HG02852 (cell line): ENCODE data around the gene CCDC47.
"Not testable (repeated sequence)": the region's sequence is repeated elsewhere in the genome, so short reads cannot be mapped to it uniquely, and the experiment has no call there.

ENCODE experiments used
- ATAC-seq: cut with Tn5 transposase; IDR thresholded peaks from one replicate; pipeline ENCODE4 v1.9.1; 2021; ENCODE audit warnings: mild to moderate bottlenecking, moderate library complexity; ENCODE audit not compliant: unreplicated experiment

Gene CCDC47

DNA sequence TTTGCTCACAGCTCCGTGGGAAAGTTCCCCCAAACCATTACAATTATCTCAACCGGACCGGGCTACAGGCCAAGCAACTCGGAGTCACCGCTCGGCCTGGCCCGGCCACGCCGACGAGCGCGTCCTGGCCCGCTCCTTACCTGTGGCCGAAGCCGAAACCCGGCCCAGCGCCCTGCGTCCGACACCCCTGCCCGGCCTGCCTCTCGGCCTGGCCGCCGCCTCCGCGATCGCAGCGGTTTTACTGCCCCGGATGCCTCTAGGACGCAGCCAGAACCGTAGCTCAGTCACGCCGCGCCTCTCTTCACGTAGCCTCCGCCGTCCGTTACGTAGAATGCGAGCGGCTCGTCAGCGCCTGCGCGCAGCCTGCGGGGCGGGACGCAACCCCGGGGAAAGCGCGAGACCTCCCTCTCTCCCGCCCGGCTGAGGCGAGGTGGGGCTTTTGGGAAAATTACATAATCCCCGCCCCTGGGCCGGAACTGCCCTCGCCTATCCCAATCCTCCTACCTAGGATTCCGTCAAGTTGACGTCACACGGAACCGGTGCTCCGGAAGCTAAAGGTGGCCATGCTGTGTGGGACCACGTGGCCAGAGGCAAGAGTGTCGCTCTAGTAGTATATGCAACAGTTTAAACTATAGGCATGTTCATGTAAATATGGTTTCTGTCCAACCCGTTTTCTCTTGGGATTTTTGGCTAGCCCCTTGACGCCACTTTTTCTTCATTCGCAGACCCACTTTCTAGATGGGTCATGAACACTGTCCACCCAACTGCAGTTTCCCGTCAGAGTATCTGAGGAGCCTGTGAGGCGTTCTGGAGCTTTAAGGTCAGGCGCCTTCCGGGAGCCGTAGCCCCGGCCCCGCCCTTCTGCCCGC lies at the start of gene CCDC47:
Gene CCDC47, minus strand, starts transcription at position 326 of the 869 bp plus-strand sequence. CDS start 7,422 bp downstream, outside the sequence.
- ATAC-seq: peak; percentile 79

GRCh38 chr17:63822537-63822936 lies 49.1 kb upstream of the CCDC47 start:
- ATAC-seq: no peak

DNA sequence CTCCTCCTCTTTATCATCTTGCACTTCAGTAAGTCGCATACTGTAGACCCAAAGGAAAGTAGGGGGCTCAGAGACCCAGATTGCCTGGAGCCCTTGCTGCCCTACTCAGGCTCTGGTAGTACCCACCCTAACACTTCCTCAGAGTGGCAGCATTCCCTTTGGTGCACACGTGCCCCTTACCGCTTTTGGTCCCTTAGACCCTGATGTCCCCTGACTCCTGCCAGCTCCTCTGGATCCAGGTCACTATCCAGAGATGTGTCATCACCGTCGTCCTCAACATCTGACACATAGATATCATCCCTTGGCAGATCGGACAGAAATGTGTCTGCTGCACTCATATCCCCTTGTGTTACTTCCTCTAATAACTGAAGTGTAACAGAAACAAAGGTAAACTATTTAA lies 48.4 kb upstream of the CCDC47 start:
- ATAC-seq: no peak

DNA sequence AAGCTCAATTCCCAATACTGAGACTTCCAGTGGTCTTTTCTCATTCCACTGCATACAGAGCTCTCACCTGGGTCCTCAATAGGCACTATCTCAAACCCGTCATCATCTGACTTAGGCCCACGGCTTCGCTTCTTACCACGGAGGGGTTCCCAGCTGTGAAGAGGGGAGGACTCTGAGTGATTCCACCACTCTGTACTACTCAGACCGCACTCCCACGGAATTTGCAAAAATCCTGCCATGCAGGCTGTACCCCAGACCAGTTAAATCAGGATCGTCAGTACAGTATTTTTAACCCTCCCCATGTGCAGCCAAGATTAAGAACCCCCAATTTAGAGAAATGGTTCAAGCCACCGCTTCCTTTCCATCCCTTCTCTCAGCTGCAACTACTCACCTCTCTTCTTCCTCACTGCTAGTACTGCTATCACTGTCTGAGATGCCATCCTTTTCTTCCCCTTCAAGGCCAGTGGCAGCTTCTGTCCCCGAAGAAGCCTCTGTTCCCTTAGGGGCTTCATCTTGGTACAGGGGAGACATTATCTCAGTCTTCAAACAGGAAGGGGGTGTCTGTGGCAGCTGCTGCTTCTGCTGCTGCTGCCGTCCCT lies 47.7 kb upstream of the CCDC47 start:
- ATAC-seq: no peak

DNA sequence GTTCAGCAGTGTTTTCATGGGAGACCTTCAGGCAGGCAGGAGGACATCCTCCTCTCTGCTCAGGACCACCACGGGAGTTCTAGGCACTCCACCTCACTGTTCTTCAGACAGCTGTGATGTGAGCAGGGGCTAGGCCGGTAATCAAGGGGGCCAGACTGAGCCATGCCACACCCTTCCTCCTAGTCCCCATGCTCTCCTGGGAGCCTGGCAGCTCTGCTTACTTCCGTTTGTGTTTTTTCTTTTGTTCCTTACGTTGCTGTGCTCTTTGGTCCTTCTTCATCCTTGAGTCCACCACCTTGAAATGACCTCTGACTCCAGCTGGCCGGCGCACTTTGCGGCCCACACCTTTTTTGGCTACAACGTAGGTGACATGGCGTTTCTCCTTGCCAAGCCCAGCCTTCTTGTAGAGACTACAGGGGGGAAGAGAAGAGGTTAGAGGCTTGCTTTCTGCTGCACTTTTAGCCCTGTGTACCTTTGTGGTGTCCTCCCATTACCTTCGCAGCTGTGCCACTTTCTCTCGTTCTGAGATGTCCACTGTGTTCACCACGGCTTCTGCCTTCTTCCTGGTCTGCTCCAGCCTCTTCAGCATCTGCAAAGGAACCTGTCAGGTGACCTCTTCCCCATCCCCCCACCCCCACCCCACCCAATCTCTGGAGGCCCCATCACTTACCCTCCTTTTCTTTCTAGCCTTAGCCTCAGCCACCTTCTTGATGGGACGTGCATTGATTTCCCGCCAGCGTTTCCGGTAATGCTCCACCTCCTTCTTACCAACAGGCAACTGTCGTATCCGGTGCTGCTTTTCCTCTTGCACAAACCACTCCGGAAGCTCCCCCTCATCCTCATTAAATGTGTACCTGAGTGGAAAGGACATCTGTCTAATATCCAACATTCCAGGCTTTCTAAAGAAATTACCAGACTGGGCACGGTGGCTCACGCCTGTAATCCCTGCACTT lies 46.5 kb upstream of the CCDC47 start:
- no peak for ATAC-seq

- no peak for ATAC-seq
These were observed 45.7 kb upstream of the CCDC47 start for GRCh38 chr17:63819131-63819530.

GRCh38 chr17:63817736-63818385 lies 44.5 kb upstream of the CCDC47 start:
- no peak for ATAC-seq

DNA sequence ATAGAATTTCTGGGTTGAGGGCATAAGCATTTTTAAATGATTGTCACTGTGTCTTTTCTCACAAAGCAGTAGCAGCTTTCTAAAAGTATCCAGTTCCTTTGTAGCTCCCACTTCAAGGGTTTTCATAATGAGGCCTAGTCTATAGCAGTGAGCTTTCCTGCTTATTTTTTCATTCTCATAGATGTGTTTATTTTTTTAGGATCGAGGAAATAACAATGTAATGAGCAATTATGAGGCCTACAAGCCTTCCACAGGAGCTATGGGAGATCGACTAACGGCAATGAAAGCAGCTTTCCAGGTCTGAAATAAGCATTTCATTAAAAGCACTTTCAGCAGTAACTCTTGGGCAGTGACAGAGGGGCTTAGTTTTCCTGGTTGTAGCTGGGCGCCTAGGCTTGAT lies 43.3 kb upstream of the CCDC47 start:
- no peak for ATAC-seq

DNA sequence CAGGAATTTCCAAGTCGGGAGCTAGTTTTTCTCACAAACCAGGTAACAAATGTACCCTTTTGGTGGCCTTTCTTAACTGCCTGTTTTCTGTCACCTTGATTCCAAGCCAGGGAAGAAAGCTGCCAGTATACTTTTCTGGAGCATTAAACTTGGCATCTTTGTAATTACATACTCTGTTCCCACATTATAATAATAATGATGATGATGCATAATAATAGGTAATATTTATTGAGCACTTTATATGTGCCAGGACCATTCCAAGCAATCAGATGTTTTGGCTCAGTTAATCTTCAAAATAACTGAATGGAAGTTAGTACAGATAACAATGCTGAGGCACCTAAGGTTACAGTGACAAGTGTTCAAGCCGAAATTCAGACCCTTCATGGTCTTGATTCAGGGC lies 42.7 kb upstream of the CCDC47 start:
- no peak for ATAC-seq

- no peak for ATAC-seq
These were observed 36.6 kb upstream of the CCDC47 start for GRCh38 chr17:63809970-63810369.

DNA sequence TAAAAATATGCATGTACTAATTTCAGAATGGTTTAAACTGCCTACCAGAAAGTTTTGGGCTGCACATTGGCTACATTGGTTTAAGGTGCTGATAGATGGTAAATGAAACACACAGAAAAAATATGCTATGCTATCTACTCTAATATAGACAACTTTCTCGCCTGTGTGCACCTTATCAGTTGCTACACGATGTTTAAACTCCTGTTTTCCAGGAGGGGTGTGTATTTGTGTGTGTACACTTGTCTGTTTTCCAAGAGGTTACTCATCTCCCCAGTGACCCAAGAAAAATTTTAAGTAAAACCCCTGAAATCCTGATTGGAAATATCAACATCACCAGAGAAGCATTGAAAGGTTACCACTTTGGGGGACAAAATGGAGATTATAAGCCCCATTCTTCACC lies 32.2 kb upstream of the CCDC47 start:
- ATAC-seq: no peak

- ATAC-seq: no peak
These were observed 30.9 kb upstream of the CCDC47 start for GRCh38 chr17:63804328-63804727.

- ATAC-seq: no peak
These were observed 27.4 kb upstream of the CCDC47 start for GRCh38 chr17:63800783-63801182.

DNA sequence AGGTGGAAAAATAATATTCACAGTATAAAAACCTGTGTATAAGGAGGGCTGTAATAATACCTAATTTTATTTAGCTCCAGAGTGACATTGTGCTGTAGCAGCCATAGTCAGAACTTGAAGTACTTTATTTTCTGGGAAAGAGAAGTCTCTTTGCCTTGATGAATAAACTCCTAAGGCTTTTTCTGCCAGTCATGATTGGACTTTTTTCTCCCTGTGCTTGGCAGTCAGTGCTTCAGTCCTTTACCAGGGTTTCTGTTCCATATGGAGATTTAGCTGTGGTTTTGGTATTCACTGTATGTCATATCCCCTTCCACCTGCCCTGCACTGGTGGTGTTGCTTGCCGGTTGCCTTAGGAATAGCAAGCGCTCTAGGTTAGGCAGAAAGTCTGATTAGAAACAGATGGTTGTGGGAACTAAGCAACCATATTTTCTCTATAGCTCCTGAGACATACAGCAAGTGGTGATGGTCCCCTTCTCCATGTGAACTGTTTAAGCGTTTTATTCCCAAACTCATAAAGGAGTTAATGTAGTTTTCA lies 25.2 kb upstream of the CCDC47 start:
- no peak for ATAC-seq

- not testable (repeated sequence) for ATAC-seq
These were observed 23.0 kb upstream of the CCDC47 start for GRCh38 chr17:63796375-63796774.

GRCh38 chr17:63792055-63792729 lies 18.8 kb upstream of the CCDC47 start:
- no peak for ATAC-seq

- ATAC-seq: no peak
These were observed 16.7 kb upstream of the CCDC47 start for GRCh38 chr17:63790057-63790456.

GRCh38 chr17:63786971-63787711 lies 13.7 kb upstream of the CCDC47 start:
- ATAC-seq: no peak

DNA sequence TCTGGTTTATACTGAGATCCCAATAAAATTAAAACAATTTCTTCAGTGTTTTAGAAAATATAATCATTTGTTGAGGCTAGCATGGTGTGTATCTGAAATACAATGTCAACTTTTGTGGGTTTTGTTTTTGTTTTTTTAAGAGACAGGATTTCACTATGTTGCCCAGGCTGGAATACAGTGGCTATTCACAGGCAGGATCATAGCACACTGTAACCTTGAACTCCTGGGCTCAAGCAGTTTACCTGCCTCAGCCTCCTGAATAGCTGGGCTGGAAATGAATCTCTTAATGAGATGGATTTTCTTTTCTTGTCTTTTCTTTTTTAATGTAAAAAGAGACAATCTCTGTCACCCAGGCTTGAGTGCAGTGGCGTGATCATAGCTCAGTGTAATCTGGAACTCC lies 12.7 kb upstream of the CCDC47 start:
- ATAC-seq: no peak
